IMR-90 (cell line): ENCODE measurements around the gene MSH3.

Source experiments
- CEBPB ChIP-seq: IDR thresholded peaks from 2 replicates; pipeline ENCODE4 v1.6.1; 2012; ENCODE audit warnings: low read depth, low read length, improper control_type of control experiment
- CTCF ChIP-seq: conservative IDR thresholded peaks from 2 replicates; pipeline ENCODE4 v1.5.1; 2012; ENCODE audit warnings: mild to moderate bottlenecking, low read depth, low read length, improper control_type of control experiment
- MAFK ChIP-seq: IDR thresholded peaks from 2 replicates; pipeline ENCODE4 v1.6.1; 2012; ENCODE audit warnings: low read depth, low read length, improper control_type of control experiment
- POLR2A ChIP-seq: IDR thresholded peaks from 2 replicates; pipeline ENCODE4 v1.6.1; 2012; ENCODE audit warnings: mild to moderate bottlenecking, low read depth, low read length

GRCh38 chr5:80863708-80864107, 209.3 kb downstream of the MSH3 start:
- TF ChIP-seq POLR2A (no peak), CTCF (no peak), MAFK (no peak), CEBPB (no peak)
